HG03280 (cell line): Measurements from ENCODE around the gene TGFA.

Experiments used
- ATAC-seq: cut with Tn5 transposase; IDR thresholded peaks from one replicate; pipeline ENCODE4 v1.9.1; 2021; ENCODE audit warnings: mild to moderate bottlenecking, moderate library complexity; ENCODE audit not compliant: unreplicated experiment

The TGFA gene

DNA sequence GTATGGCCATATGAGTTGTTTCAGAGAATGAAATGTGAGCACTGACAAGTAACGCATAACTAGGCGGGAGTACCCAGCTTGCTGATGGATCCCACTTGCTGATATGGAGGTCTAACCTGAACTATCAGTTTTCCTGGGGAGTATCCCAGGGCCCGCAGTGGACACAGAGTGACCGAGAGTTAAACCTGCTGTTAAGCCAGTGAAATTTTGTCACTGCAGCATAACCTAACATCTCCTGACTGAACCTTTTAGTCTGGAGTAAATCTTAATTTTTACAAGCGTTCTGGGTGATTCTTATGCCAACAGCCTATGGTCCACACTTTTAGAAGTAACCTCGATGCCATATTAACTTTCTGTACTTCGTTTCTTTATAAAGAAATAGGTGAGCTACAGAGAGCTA, 54.4 kb downstream of the TGFA start:
- ATAC-seq = no peak

DNA sequence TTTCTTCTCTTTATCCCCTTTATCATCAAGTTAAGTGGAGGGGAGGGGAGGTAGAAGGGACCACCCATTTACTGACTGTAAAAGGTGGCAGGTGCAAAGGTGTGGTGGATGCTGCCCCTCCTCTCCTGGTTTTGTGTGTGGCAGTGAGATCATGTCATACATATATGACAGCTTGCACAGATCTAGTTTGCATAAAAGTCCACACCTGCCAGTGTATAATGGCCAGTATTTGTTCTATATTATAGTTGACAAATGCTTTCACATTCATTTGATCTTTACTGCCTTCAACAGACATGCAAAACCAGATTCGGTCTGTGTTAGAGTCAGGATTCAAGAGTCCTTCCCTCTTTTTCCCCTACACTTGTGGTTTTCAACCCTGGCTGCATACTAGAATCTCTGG, 55.1 kb downstream of the TGFA start:
- ATAC-seq = no peak

DNA sequence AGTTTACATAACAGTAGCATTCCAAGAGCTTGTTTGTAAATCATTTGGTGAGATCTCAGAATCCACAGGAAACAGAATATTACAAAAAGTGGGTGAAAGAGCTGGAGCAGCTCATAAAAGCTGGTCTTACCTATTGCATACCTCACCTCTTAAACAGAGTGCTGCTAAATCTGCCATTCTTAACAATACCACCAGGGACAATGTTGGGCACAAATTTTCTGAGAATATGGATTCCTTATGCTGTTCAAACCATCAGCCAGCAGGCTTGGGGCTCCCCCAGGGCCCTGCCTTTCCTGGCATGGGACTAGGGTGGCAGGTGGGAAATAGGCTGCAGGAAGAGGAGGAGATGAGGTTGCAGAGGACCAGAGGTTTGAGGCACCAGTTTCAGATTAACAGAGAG, 55.6 kb downstream of the TGFA start:
- ATAC-seq = no peak

DNA sequence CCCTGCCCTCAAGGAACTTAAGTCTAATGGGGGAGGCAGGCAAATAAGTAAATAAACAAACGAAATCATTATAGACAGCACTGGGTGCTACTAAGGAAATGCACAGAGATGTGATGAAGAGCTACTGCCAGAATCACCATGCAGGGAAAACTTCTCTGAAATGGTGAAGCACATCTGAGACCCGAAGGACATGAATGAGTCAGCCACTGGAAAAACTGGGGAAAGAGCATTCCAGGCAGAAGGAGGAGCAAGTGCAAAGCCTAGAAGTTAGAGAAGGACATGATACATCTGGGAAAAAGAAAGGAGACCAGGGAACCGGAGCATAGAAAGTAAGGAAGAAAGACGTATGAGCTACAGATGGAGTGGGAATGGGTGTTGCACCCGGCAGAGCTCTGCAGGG, 56.8 kb downstream of the TGFA start:
- no peak for ATAC-seq

DNA sequence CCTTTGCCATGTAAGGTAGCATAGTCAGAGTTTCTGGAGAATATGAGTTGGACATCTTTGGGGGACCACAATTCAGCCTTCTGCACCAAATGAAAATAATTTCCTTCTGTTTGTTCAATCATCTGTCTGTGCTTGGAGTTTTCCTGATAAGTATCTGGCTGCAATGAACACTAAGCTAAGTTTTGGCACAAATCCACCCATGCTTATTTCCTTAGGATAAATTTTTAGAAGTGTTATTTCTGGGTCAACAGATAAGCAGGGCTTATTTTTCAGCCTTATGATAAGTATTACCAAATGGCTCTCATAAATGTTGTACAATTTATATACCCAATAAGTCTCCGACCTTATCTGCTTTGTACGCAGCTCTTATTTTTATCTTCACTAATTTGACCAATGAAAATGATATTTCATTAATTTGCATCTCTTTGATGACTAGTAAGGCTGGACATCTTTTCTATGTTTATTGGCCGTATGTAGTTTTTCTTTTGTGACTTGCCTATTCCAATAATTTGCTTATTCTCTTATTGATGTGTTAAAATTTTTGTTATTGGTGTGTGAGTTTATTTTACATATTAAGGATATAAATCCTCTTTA, 59.2 kb downstream of the TGFA start:
- no peak for ATAC-seq

DNA sequence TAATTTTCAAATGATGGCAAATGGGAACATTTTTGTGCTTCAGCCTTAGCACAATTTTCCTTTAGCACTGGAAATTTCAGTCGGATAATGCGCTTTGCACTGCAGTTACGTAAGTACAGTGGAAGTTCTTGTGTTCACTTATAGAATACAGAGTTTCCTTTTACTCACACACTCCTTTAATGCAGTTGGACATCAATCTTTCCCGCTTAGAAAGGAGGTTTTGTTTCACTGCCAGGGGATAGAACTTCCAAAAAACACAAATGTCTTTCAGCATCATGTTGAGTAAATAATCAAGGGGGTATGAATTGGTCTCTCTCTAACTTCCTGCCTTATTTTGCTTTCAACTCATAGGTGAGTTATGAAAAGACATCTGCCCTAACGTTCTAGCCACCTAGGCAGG, 63.2 kb downstream of the TGFA start:
- no peak for ATAC-seq

DNA sequence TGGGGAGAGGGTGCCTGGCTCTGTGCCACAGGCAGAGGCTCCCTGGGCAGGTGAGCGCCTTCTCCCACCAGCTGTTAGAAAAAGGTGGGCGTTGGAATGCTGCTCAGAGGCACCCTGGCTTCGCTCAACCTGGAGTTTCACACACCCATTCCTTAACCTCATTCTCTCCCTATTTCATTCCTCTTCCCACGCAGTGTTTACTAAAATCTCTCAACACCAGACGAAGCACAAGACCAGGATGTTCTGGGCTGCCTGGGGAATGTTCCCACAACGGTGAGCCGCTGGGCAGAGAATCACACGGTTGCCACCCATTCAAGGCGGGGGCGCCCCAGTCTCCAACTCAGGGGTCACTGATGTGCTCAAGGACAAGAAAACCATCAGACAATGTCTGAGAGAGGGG, 64.5 kb downstream of the TGFA start:
- ATAC-seq = no peak

DNA sequence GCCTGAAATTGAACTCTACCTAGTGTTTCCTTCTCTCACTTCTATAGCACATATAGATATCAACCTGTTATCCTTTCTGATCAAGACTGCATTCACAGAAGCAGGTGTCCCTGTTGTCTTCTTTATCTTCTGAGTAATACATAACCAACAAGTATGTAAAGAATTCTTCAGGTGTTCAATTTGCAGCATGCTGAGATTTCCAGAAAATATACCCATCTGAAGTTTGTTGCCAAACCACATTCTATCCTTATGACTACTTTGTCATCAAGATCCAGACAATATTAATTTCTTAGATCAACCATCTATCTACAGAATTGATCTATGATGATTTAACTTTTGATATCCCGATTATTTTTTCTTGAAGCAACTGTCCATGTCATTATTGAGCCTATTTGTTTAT, 69.5 kb downstream of the TGFA start:
- ATAC-seq = no peak

DNA sequence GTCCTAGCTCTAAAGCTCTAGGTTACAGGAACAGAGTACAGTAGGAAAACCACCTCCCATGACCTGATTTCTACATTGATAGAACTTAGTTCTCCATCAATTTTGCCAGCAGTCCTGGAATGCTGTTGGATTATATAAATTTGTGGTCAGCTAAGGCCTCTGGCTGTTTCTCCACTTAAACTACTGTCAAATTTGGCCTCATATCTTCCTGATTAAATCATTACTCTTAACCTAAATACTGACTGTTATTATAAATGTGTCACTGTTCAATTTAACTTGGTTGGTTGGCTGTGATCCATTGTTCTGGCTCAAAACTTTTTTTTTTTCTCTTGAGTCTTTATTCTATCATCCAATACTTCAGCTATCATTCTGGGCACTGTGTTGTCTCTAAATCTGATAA, 71.2 kb downstream of the TGFA start:
- no peak for ATAC-seq

DNA sequence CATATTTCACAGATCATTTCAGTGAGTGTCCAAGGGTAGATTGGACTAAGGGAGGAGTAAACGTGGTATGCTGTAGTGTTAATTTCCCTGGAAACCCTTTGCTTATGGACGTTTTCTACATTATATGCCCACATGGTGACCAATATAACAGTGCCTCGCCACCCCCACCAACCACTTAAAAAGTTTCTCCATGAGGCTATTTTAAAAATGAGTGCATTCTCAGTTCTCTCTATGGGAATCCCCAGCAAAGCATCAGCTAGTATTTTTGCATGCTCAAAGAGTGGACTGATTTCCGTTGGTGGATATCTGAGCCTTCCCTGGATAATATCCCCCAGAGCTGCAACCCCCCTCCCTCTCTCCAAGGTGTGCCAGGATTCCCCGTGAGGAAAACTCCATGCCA, 73.2 kb downstream of the TGFA start:
- ATAC-seq = no peak

DNA sequence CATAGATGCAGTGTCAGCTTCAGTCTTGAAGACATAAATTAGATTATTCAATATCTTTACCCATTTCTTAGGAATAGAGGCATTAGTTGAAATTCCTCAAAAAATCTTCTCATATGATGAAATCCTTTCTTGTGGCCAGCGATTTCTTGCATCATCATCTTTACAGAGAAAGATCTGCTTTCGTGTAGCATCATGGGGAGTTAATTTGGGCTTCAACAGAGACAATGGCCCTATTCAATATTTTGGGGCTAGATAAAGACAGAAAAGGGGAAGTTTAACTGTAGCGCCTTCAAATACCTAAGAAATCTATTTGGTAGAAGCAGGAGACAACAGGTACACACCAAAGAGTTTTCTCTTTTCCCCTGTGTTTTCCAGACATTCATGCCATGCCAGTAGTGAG, 73.8 kb downstream of the TGFA start:
- ATAC-seq = no peak

DNA sequence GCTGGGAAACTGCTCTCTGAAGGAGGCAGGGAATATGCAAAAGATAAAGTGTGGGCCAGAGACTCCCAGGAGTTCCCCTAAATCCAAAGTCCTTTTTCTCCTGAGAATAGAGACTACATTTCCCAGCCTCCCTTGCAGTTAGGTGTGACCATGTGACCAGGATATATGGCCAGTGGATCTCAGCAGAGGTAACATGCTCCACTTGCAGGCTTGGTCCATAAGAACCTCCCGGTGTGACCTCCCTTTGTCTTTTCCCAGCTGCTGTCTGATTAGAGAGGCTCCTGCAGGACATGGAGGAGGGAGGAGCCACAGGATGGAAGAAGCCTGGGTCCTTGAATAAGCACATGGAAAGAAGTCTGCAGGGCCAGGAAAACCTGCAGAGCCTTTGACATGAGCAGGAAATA, 76.2 kb downstream of the TGFA start:
- no peak for ATAC-seq

DNA sequence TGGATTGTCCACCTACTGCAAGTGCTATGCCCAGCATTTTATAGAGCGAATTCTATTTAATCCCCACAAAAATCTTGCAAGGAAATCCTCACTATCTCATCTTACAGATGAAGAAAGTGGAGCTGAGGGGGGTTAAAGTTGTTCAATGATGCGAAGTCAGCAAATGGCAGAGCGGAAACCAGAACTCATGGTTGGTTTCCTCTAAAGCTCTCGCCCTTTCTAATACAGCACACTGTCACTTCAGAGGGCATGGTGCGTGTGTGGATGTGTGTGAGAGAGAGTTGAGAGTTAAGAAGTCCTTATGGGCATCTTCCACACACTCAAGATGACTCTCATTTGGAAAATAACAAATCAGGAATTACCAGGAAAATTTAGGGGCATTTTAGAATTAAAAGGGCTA, 78.4 kb downstream of the TGFA start:
- ATAC-seq = no peak

DNA sequence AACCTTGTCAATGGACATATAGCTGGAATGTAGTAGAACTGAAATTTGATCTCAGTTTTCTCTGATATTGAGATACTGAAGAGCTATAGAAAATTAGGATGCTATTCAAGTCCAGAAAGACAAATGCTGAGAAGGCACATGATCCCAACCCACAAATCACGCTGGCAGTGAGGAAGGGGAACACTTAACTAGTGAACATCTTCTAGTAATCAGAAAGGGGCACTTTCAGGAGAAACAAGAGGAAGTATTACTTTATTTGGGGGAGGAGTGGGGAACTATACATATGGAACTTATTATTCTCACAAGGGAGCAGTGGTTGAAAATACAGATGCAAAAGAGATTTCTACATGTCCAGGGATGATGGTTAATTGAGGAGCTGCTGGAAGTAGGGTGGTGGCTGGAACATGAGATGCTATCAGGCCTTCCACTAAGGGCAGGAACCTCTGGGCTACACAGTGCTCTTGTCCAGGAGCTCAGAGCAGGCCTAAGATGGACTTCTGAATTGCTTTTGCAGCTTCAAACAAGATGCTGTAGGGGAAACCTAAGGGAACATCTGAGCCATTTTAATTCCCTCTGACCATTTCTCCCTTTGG, 79.3 kb downstream of the TGFA start:
- ATAC-seq = no peak

DNA sequence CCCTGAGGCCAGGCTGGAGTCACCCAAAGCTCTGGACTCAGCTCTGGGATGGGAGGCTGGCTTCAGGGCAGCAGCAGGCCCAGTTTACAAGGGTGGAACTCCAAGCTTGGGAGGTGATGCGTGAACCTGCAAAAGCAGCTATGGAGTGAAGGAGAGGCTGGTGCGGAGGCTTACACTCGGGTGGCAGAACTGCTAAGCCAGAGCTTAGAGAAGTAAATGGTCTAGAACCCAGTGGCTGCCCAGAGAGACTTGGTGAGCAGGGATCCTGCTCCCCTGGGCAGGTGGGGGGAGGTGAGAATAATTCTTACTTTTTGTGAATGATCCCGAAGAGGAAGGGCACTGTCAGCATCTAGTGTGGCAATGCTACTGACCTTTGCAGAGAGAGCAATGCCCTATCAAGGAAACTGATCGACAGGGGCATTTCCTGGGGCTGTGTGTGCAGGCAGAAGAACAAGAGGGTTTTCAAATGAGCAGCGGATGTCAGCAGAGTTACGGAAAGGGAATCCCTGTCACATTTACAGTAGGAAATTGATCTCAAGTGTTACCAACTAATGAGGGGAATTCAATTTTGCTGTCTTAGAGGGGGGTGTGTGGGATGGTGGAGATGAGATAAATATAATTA, 80.4 kb downstream of the TGFA start:
- no peak for ATAC-seq

DNA sequence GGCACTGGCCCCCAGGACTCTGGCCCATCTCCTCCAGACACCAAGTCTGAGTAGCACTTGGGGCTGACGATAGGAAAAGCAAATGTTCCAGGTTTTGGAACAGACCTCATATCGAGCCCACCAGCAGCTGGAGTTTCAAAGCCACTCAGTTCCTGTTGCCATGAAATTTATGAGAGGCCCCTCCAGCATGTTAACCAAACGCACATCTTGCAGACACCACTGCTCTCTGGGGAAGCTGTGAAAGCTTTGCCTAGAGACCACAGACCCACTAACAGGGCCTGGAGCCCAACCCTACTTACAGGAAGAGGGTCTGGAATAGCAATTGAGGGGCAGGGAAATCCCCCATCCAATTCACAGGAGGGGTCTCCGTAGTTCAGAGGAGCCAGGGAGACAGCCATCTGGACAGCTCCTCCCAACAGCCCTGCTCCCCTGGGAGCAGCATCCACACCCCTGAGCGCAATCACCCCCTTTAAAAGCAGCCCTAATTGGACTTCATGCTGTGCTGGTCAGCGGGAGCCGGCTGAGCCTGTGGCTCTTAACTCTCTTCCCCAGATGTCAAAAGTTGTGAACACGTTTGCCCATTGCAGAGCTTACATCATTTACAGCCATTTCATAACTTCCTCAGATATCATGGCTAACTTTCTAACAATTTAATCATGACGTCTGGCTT, 81.3 kb downstream of the TGFA start:
- ATAC-seq = no peak

DNA sequence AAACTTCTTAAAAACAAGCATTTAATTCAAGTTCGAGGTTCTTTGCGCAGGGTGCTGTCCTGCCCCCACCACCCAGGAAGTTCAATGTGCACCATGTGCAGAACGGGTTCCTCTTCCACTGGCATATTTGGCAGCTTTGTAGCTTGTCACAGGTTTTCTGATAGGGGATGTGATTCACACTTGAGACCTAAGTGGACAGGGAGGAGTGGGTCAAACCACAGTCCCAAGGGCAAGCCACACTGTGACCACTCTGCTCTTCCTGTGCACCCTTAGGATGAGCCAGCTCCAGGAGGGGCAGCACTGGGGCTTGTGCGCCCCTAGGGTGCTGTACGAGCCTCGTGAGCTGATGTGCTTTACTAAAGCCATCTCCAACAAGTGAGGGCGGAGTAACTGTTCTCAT, 82.5 kb downstream of the TGFA start:
- ATAC-seq = no peak

DNA sequence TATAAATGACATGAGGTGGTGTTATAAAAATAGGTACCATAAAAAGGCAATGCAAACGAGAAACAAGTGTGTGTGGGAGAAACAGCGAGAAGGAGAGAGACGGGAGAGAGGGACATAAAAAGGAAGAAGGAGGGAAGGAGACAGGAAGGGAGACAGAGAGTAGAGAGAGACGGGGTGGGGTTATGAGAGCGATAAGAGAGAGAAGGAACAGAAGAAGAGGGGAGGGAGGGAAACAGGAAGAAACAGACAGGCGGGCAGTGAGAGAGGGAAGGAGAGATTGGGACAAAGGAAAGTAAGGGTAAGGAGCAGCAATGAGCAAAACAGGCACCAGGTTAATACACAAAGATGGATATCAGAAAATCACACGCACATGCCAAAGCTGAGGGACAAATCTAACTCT, 83.7 kb downstream of the TGFA start:
- ATAC-seq = no peak

DNA sequence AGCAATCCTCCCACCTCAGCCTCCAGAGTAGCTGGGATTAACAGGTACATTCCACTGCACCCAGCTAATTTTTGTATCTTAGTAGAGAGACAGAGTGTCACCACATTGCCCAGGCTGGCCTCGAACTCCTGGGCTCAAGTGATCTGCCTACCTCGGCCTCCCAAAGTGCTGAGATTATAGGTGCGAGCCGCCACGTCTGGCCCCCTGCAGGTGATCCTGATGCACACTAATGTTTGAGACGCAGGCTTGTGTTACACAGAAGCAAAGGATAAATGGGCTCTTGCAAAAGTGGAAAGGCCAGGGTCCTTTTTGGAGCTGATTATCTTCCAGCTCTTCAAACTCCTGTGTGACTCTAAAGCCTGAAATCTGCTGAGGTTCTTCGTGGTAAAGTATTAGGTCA, 84.2 kb downstream of the TGFA start:
- no peak for ATAC-seq

DNA sequence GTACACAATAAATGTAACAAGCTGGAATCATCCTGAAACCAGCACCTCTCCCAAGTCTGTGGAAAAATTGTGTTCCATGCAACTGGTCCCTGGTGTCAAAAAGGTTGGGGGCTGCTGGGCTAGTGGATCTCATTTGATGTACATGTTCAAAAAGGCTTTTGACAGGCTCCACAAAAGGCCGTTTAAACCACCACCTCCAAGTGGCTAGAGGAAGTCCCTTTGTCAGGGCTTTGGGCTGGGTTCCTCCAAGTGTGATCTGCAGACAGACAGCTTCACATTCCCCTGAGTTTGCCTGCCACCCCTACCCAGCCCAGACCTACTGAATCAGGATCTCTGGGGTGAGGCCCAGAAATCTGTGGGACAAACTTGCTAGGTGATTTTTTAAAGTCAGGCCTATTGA, 84.7 kb downstream of the TGFA start:
- no peak for ATAC-seq

DNA sequence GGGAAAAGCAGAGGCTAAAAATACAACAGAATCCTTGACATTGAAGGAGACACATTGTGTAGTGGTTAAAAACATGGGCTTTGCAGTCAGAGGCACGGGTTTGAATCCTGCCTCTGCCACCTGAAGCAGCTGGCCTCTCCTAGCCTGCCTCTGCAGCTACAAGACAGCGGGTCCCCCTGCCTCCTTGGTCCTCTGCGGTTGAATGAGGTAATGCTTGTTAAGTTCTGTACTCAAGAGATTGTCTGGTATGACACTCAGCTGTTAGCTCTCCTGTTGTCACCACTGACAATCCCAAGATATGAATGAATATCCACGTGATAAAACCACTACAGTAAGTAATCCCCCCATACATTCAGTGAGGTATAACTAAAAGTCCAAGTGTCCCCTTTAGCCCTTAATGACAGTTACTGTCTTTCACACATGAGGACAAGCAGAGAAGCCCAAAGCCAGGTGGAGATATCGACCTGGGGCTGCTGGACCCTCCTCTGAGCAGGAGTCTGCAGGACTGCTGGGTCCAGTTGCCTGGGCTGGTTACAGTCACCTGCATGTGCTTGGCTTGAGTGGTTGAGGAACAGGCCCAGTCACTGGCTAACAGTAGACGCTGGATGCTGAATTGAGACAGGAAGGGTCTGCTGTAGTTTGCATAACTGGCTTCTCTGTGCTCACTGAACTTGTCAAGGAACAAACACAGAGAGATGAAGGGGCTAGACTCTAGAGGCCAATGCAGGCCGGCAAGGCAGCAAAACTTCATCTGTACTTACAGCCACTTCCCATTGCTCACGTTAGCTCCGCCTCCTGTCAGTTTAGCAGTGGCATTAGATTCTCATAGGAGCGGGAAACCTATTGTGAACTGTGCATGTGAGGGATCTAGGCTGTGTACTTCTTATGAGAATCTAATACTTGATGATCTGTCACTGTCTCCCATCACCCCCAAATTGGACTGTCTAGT, 85.5 kb downstream of the TGFA start:
- ATAC-seq = no peak
